BJ (cell line): ENCODE data around the gene CLCN1. TPM values are rescaled to one million over a fixed set of nuclear protein-coding genes. Genes with fewer than 3 reads are reported as not detected.

Experiments
- CTCF ChIA-PET: fragments of 350-600 bp; formaldehyde crosslinking; extraction: SDS; loops from one replicate; lab custom pipeline; 2021; ENCODE audit warnings: antibody characterized with exemption, inconsistent platforms; lab: Yijun Ruan, JAX
- POLR2A ChIA-PET: fragments of 300-600 bp; sonication (Branson Sonifier 250); formaldehyde crosslinking; extraction: SDS; loops from one replicate; lab custom pipeline; 2021; ENCODE audit warnings: antibody characterized with exemption; lab: Charles Lee
- DNase-seq: peaks from one replicate; pipeline ENCODE4 v3.0.0-alpha.2; 2011; ENCODE audit warnings: low read depth
- H3K27me3 ChIP-seq: 2 replicates; pipeline ENCODE4 v1.6.0; 2011; ENCODE audit warnings: low read length; ENCODE audit not compliant: control insufficient read depth, insufficient read depth
- H3K36me3 ChIP-seq: 2 replicates; pipeline ENCODE4 v1.5.1; 2011; ENCODE audit warnings: low read length; ENCODE audit not compliant: control insufficient read depth, insufficient read depth
- H3K4me3 ChIP-seq: 2 replicates; pipeline ENCODE4 v1.5.1; 2011; ENCODE audit warnings: low read depth, mild to moderate bottlenecking, control low read depth, low read length
- polyA minus RNA-seq: library from RNA; depleted of rRNA, polyadenylated mRNA; stranded (reverse); fragments of >200 nt; gene quantifications from 2 replicates; pipeline ENCODE4 v1.2.3, GENCODE V29; 2011; rRNA and poly(A)+ RNA removed
- polyA plus RNA-seq: library from polyadenylated mRNA; depleted of rRNA; stranded (reverse); fragments of >200 nt; gene quantifications from 2 replicates; pipeline ENCODE4 v1.2.3, GENCODE V29; 2011; rRNA removed
- TF ChIP-seq, protein P1 (sequence below): IDR thresholded peaks from 2 replicates; pipeline ENCODE4 v1.5.1; 2011; ENCODE audit warnings: low read depth, mild to moderate bottlenecking, control low read depth, inconsistent platforms, low read length, moderate library complexity; ENCODE audit not compliant: insufficient read depth

CLCN1 gene
- polyA plus RNA-seq (not detected in 2 replicates), polyA minus RNA-seq (not detected in 2 replicates)

- Histone ChIP-seq H3K27me3 (no peaks in the 10 kb centered on the region), H3K4me3 (no peak within 1 kb of the TSS), H3K36me3 (no peaks in the 10 kb centered on the region)
- DNase-seq: no peak
- ChIA-PET CTCF (interaction anchor here (1.0 to 1.8 kb wide), 2 partner anchors 75 to 85 kb away, joined by 3 to 5 read pairs; no protein-coding TSS in a partner anchor), POLR2A (no interaction called here)
- TF ChIP-seq, protein P1, sequence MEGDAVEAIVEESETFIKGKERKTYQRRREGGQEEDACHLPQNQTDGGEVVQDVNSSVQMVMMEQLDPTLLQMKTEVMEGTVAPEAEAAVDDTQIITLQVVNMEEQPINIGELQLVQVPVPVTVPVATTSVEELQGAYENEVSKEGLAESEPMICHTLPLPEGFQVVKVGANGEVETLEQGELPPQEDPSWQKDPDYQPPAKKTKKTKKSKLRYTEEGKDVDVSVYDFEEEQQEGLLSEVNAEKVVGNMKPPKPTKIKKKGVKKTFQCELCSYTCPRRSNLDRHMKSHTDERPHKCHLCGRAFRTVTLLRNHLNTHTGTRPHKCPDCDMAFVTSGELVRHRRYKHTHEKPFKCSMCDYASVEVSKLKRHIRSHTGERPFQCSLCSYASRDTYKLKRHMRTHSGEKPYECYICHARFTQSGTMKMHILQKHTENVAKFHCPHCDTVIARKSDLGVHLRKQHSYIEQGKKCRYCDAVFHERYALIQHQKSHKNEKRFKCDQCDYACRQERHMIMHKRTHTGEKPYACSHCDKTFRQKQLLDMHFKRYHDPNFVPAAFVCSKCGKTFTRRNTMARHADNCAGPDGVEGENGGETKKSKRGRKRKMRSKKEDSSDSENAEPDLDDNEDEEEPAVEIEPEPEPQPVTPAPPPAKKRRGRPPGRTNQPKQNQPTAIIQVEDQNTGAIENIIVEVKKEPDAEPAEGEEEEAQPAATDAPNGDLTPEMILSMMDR: no peak
These were observed at the start of gene CLCN1 for GRCh38 chr7:143315776-143316175. CLCN1 (plus strand) TSS chr7:143316111; CDS start chr7:143316213, 102 bp downstream.

- ChIA-PET CTCF (interaction anchor here (0.7 to 1.3 kb wide), 2 partner anchors 10 to 29 kb away, joined by 3 to 4 read pairs; no protein-coding TSS in a partner anchor), POLR2A (no interaction called here)
- DNase-seq: no peak
- no peaks in the 10 kb centered on the region for H3K27me3 ChIP-seq
- TF ChIP-seq, protein P1: no peak
- H3K36me3 ChIP-seq: peaks cover 10% of the 10 kb centered on the region
- H3K4me3 ChIP-seq: no peak overlapping the region
These were observed 46.7 kb upstream of the CLCN1 start for GRCh38 chr7:143269251-143269650.

- Histone ChIP-seq H3K27me3 (no peaks in the 10 kb centered on the region), H3K36me3 (peaks cover 10% of the 10 kb centered on the region), H3K4me3 (no peak overlapping the region)
- DNase-seq: no peak
- POLR2A ChIA-PET: no interaction called here
- CTCF ChIA-PET: interaction anchor here (0.7 kb wide), 1 partner anchor 87 kb away, joined by 3 read pairs; no protein-coding TSS in a partner anchor
- TF ChIP-seq, protein P1: no peak
These were observed 44.7 kb upstream of the CLCN1 start for GRCh38 chr7:143271240-143271639.

GRCh38 chr7:143272871-143273270, 43.0 kb upstream of the CLCN1 start:
- TF ChIP-seq, protein P1: no peak
- DNase-seq: no peak
- ChIA-PET CTCF (interaction anchor here (1.2 kb wide), 1 partner anchor 17 kb away, joined by 3 read pairs; no protein-coding TSS in a partner anchor), POLR2A (no interaction called here)
- Histone ChIP-seq H3K36me3 (peaks cover 6% of the 10 kb centered on the region), H3K27me3 (no peaks in the 10 kb centered on the region), H3K4me3 (no peak overlapping the region)

DNA sequence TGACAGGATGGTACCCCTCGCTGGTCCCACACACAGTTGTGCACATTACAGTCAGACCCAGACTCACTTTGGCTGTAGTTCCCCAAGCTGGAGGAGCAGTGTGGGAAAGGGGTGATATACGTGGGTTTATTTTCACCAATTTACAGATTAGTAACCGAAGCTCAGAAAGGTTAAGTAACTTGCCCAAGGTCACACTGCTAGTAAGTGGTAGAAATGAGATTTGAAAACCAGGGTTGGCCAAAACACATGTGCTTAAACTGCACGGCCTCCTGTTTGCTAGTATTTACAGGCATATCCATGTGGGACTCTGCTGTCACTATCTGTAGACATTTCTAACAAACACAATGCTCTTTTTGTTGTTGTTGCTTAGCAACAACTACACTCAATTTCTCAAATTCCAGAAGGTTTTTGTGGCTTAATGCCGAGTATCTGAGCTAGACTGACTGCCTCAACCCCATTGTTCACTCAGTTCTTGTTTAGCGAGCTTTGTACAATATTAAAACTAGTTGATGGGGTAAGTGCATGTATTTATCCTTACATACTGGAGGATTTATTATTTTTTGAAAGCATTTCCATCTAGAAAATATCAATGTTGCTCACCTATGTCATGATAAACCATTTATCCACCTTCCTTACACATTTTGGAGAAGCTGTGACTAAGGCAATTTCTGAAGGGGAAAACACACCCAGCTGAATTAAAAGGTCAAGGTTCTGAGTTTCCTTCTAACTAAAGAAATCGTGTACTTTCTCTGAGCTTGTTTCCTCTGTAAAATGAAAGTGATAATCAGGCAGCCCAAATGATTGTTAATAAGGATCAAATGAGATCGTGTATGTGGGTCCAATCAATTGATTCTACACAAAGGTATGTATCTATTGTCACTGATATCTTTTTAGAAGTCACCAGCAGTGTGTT, 36.5 kb upstream of the CLCN1 start:
- no peaks in the 10 kb centered on the region for H3K27me3 ChIP-seq
- H3K36me3 ChIP-seq: no peaks in the 10 kb centered on the region
- DNase-seq: peak; percentile 54
- POLR2A ChIA-PET: interaction anchor here (0.6 kb wide), 2 partner anchors 101 to 212 kb away, joined by 3 read pairs; no protein-coding TSS in a partner anchor
- H3K4me3 ChIP-seq: no peak overlapping the region
- TF ChIP-seq, protein P1: no peak
- CTCF ChIA-PET: interaction anchor here (1.0 to 2.1 kb wide), 6 partner anchors 8 to 137 kb away, joined by 3 to 7 read pairs (median 4); partner anchors contain the start of gene CASP2
